GM19351 (cell line): ENCODE data around the gene MED14.

Experiments
- ATAC-seq: cut with Tn5 transposase; IDR thresholded peaks from one replicate; pipeline ENCODE4 v1.9.1; 2021; ENCODE audit warnings: mild to moderate bottlenecking, moderate library complexity; ENCODE audit not compliant: unreplicated experiment

MED14 gene

GRCh38 chrX:40663880-40664630, 71.3 kb downstream of the MED14 start:
- ATAC-seq, result no peak

GRCh38 chrX:40663078-40663740, 72.1 kb downstream of the MED14 start:
- peak; percentile 55 for ATAC-seq

GRCh38 chrX:40661489-40661888, 73.9 kb downstream of the MED14 start:
- no peak for ATAC-seq

GRCh38 chrX:40660381-40660780, 75.0 kb downstream of the MED14 start:
- ATAC-seq, result no peak

- no peak for ATAC-seq
Observed at GRCh38 chrX:40653535-40653934, 81.8 kb downstream of the MED14 start.

GRCh38 chrX:40652664-40653063, 82.7 kb downstream of the MED14 start:
- no peak for ATAC-seq

GRCh38 chrX:40651620-40652223, 83.6 kb downstream of the MED14 start:
- ATAC-seq, result no peak

GRCh38 chrX:40647307-40648197, 87.8 kb downstream of the MED14 start, which contains the start of gene CXorf38:
Gene CXorf38, minus strand, starts transcription at chrX:40647561. Its CDS starts 41 bp downstream, at chrX:40647520.
- ATAC-seq, result peak; percentile 72

- peak; percentile 31 for ATAC-seq
Observed at GRCh38 chrX:40646489-40647306, 88.6 kb downstream of the MED14 start.

GRCh38 chrX:40644821-40645358, 90.5 kb downstream of the MED14 start:
- ATAC-seq, result peak; percentile 37

- no peak for ATAC-seq
Observed at GRCh38 chrX:40644176-40644575, 91.2 kb downstream of the MED14 start.

GRCh38 chrX:40637687-40638086, 97.7 kb downstream of the MED14 start:
- no peak for ATAC-seq

- ATAC-seq, result no peak
Observed at GRCh38 chrX:40632199-40632598, 103.1 kb downstream of the MED14 start.

GRCh38 chrX:40628506-40628905, 106.8 kb downstream of the MED14 start:
- ATAC-seq, result no peak

- ATAC-seq, result no peak
Observed at GRCh38 chrX:40625294-40625693, 110.0 kb downstream of the MED14 start.

GRCh38 chrX:40623665-40624064, 111.7 kb downstream of the MED14 start:
- ATAC-seq, result no peak

GRCh38 chrX:40623139-40623536, 112.2 kb downstream of the MED14 start, which contains the start of gene MPC1L:
Gene MPC1L, plus strand, starts transcription at chrX:40623428. Its CDS starts 138 bp downstream, at chrX:40623566.
- ATAC-seq, result no peak

- ATAC-seq, result no peak
Observed at GRCh38 chrX:40622479-40623138, 112.7 kb downstream of the MED14 start.

- no peak for ATAC-seq
Observed at GRCh38 chrX:40617566-40617965, 117.8 kb downstream of the MED14 start.
